ENCODE results near the gene HRC.

Gene HRC

DNA sequence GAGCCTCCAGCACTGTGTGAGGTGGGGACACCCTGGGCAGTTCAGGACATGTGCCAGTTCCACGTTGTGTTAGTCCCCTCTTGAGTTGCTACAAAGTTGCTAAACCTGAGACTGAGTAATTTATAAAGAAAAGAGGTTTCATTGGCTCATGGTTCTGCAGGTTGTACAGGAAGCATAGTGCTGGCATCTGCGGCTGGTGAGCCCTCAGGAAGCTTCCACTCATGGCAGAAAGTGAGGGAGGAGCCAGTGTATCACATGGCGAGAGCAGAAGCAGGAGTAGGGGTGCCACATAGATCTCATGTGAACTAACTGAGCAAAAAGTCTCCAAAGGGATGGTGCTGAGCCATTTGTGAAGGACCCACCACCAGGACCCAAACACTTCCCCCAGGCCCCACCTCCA is 35.6 kb upstream of the HRC start:
- no peak for TF ChIP-seq ZNF8 (CRISPR knock-in tag; IDR thresholded peaks at IDR 0.05)
- TF ChIP-seq, protein P1, sequence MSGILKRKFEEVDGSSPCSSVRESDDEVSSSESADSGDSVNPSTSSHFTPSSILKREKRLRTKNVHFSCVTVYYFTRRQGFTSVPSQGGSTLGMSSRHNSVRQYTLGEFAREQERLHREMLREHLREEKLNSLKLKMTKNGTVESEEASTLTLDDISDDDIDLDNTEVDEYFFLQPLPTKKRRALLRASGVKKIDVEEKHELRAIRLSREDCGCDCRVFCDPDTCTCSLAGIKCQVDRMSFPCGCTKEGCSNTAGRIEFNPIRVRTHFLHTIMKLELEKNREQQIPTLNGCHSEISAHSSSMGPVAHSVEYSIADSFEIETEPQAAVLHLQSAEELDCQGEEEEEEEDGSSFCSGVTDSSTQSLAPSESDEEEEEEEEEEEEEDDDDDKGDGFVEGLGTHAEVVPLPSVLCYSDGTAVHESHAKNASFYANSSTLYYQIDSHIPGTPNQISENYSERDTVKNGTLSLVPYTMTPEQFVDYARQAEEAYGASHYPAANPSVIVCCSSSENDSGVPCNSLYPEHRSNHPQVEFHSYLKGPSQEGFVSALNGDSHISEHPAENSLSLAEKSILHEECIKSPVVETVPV (CRISPR knock-in tag; IDR thresholded peaks at IDR 0.05), result no peak
- TF ChIP-seq GLIS3 (CRISPR knock-in tag; IDR thresholded peaks at IDR 0.05), result no peak
- TF ChIP-seq ZNF565 (CRISPR knock-in tag; conservative IDR thresholded peaks at IDR 0.05; ENCODE audit: low read depth), result no peak
- TF ChIP-seq SNAI2 (CRISPR knock-in tag; IDR thresholded peaks at IDR 0.05), result no peak
- no peak for TF ChIP-seq ISL1 (CRISPR knock-in tag; IDR thresholded peaks at IDR 0.05)
- no peak for ATAC-seq

DNA sequence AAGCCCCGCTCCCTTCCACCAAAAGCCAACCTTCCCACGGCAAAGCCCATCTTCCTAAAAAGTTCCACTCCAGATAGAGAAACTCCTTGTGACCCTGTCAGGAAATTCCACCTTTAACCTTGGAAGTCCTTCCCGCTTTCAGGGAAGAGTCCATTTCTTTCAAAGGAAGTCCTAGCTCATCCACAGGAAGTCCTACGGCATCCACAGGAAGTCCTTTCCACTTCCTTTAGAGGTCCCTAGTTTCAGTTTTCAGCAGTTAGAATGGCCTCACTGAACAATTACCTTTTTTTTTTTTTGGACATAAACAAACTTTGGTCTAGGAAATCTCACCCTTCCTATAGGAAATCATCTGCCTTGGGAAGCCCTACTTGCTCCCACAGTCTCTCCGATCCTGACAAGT is 34.1 kb upstream of the HRC start:
- no peak for ATAC-seq

DNA sequence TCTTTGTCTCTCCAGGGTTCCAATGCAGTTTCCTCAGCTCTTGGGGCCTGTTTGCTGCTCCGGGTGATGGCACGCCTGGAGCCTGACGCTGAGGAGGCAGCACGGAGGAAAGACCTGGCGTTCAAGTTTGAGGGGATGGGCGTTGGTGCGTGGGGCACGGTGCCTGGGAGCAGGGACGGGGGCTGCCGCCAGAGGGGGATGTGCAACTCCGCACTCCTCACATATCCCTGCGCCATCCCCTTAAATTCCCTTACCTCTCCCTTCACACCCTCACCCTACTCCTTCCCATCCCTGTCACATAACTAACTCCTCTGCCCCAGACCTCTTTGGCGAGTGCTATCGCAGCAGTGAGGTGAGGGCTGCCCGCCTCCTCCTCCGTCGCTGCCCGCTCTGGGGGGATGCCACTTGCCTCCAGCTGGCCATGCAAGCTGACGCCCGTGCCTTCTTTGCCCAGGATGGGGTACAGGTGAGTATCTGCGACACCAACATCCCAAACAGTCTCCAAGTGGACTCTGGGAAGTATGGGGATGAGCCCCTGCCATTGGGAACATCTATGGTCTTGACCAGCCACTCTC is 33.5 kb upstream of the HRC start:
- TF ChIP-seq, protein P2, sequence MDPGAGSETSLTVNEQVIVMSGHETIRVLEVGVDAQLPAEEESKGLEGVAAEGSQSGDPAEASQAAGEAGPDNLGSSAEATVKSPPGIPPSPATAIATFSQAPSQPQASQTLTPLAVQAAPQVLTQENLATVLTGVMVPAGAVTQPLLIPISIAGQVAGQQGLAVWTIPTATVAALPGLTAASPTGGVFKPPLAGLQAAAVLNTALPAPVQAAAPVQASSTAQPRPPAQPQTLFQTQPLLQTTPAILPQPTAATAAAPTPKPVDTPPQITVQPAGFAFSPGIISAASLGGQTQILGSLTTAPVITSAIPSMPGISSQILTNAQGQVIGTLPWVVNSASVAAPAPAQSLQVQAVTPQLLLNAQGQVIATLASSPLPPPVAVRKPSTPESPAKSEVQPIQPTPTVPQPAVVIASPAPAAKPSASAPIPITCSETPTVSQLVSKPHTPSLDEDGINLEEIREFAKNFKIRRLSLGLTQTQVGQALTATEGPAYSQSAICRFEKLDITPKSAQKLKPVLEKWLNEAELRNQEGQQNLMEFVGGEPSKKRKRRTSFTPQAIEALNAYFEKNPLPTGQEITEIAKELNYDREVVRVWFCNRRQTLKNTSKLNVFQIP (CRISPR knock-in tag; IDR thresholded peaks at IDR 0.05; ENCODE audit: borderline replicate concordance, low read depth), result no peak
- TF ChIP-seq CSDC2 (CRISPR knock-in tag; IDR thresholded peaks at IDR 0.05) (no peak), ZFP30 (CRISPR knock-in tag; IDR thresholded peaks at IDR 0.05) (no peak)
- TF ChIP-seq, protein P1 (CRISPR knock-in tag; IDR thresholded peaks at IDR 0.05), result no peak
- ATAC-seq, result no peak

More for the DNA sequence above, 34.1 kb upstream of the HRC start:
- TF ChIP-seq, protein P1 (CRISPR knock-in tag; IDR thresholded peaks at IDR 0.05), result no peak
- no peak for TF ChIP-seq TCF4 (CRISPR knock-in tag; IDR thresholded peaks at IDR 0.05; ENCODE audit: borderline replicate concordance)
- no peak for TF ChIP-seq GLIS3 (CRISPR knock-in tag; IDR thresholded peaks at IDR 0.05)
- TF ChIP-seq, protein P2 (CRISPR knock-in tag; IDR thresholded peaks at IDR 0.05; ENCODE audit: borderline replicate concordance, low read depth), result no peak
- no peak for TF ChIP-seq ISL1 (CRISPR knock-in tag; IDR thresholded peaks at IDR 0.05)
- TF ChIP-seq TOX (CRISPR knock-in tag; IDR thresholded peaks at IDR 0.05; ENCODE audit: borderline replicate concordance), result no peak
- no peak for TF ChIP-seq ZNF8 (CRISPR knock-in tag; IDR thresholded peaks at IDR 0.05)
- no peak for TF ChIP-seq PPARA (CRISPR knock-in tag; IDR thresholded peaks at IDR 0.05; ENCODE audit: borderline replicate concordance)
- no peak for TF ChIP-seq ARNTL (CRISPR knock-in tag; IDR thresholded peaks at IDR 0.05; ENCODE audit: borderline replicate concordance, low read depth)
- TF ChIP-seq, protein P3, sequence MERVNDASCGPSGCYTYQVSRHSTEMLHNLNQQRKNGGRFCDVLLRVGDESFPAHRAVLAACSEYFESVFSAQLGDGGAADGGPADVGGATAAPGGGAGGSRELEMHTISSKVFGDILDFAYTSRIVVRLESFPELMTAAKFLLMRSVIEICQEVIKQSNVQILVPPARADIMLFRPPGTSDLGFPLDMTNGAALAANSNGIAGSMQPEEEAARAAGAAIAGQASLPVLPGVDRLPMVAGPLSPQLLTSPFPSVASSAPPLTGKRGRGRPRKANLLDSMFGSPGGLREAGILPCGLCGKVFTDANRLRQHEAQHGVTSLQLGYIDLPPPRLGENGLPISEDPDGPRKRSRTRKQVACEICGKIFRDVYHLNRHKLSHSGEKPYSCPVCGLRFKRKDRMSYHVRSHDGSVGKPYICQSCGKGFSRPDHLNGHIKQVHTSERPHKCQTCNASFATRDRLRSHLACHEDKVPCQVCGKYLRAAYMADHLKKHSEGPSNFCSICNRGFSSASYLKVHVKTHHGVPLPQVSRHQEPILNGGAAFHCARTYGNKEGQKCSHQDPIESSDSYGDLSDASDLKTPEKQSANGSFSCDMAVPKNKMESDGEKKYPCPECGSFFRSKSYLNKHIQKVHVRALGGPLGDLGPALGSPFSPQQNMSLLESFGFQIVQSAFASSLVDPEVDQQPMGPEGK (CRISPR knock-in tag; IDR thresholded peaks at IDR 0.05; ENCODE audit: borderline replicate concordance), result no peak
- TF ChIP-seq SNAI2 (CRISPR knock-in tag; IDR thresholded peaks at IDR 0.05), result no peak
- no peak for TF ChIP-seq ZFP30 (CRISPR knock-in tag; IDR thresholded peaks at IDR 0.05)
- TF ChIP-seq CSDC2 (CRISPR knock-in tag; IDR thresholded peaks at IDR 0.05), result no peak
- TF ChIP-seq ZNF70 (CRISPR knock-in tag; IDR thresholded peaks at IDR 0.05), result no peak
- no peak for TF ChIP-seq ESRRG (CRISPR knock-in tag; IDR thresholded peaks at IDR 0.05)

DNA sequence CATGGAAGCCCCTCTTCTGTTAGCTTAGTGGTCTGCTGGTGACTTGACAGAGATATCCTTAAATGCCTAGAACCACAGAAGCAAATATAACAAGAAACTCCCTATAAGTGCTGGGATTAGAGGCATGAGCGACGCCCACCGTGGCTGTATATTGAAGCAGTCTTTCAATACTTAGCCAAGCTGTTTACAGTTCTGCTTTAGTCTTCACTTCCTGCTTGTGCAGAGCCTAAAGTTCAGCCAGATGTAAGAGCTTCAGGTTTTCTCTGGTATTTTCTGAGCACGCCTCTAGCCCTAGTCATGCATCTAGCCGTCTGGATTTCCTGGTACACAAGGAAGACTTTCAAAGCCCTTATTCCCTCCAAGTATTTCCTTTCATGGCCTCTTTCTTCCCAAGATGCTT is 30.9 kb upstream of the HRC start:
- ATAC-seq, result no peak
- TF ChIP-seq SNAI2 (CRISPR knock-in tag; IDR thresholded peaks at IDR 0.05) (no peak), OSR1 (CRISPR knock-in tag; IDR thresholded peaks at IDR 0.05) (no peak), ZFP3 (CRISPR knock-in tag; IDR thresholded peaks at IDR 0.05) (no peak), GLIS3 (CRISPR knock-in tag; IDR thresholded peaks at IDR 0.05) (no peak), ARNTL (CRISPR knock-in tag; IDR thresholded peaks at IDR 0.05; ENCODE audit: borderline replicate concordance, low read depth) (no peak)
